Measurements from ENCODE around the gene HERC2.

GRCh38 chr15:28286031-28286430 lies 35.9 kb downstream of the HERC2 start:
- TF ChIP-seq CTCF (IDR thresholded peaks at IDR 0.05) (no peak), POLR2A (IDR thresholded peaks at IDR 0.05) (no peak)

All from uterus (tissue), 2 donors.